Upper lobe of left lung (tissue), 4 donors: Measurements from ENCODE around the gene STXBP6.

ENCODE experiments used
- CTCF ChIP-seq, 6 experiments: fragments of 450-650 bp in 4 of 6; fragments of 200-600 bp in 2 of 6; sonication (generic) in 2 of 6; IDR thresholded peaks; one replicate each; pipeline ENCODE4 v1.5.1; 2016 to 2019; ENCODE audit warnings: antibody characterized with exemption in 6 of 6
- EP300 ChIP-seq, 4 donors: sonication (generic); formaldehyde crosslinking; IDR thresholded peaks; one replicate each; pipeline ENCODE4 v1.5.1; 2017; ENCODE audit warnings: antibody characterized with exemption in 4 of 4, control low read depth in 2 of 4
- POLR2A ChIP-seq, 4 donors: fragments of 450-650 bp; IDR thresholded peaks; one replicate each; pipeline ENCODE4 v1.5.1; 2016 to 2017; ENCODE audit warnings: antibody characterized with exemption in 4 of 4, mild to moderate bottlenecking in 2 of 4

GRCh38 chr14:24975393-24975792 lies 74.6 kb downstream of the STXBP6 start:
- TF ChIP-seq CTCF (IDR thresholded peaks at IDR 0.05) (no peak), POLR2A (IDR thresholded peaks at IDR 0.05) (no peak), EP300 (IDR thresholded peaks at IDR 0.05) (no peak)
